Measurements from ENCODE around the gene ENOX2.

DNA sequence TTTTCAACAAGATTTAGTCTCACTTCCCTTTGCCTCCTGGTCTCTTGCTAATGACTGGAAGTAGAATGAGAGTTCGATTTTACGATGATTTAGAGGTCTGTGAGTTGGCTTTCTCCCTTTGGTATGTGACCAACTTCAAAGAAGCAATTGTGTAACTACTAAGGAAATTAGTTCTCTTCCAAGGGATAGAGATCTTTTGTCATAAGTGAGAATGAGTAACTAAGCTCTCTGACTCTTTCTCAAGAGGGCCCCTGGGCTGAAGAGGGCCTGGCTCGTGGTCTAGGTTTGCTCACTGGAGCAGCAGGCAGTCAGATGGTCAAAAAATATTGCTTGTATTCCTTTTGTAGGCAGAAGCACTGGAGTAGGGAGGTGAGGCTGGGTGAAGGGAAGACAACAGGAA, 176.3 kb downstream of the ENOX2 start:
- no peak for TF ChIP-seq ZNF384 (IDR thresholded peaks at IDR 0.05)
- no peak for TF ChIP-seq TARDBP (IDR thresholded peaks at IDR 0.05)
- no peak for TF ChIP-seq LEF1 (IDR thresholded peaks at IDR 0.05; ENCODE audit: borderline replicate concordance)
- TF ChIP-seq FOXA1 (IDR thresholded peaks at IDR 0.05), result no peak
- no peak for TF ChIP-seq HDGF (IDR thresholded peaks at IDR 0.05; ENCODE audit: borderline replicate concordance)
- TF ChIP-seq ARNT (IDR thresholded peaks at IDR 0.05), result no peak
- TF ChIP-seq ELF4 (IDR thresholded peaks at IDR 0.05), result no peak

All from HEK293T (cell line).